GM18867 (cell line): ENCODE results near the gene NHERF2.

Source experiments
- ATAC-seq: cut with Tn5 transposase; IDR thresholded peaks from one replicate; pipeline ENCODE4 v1.9.1; 2021; ENCODE audit warnings: mild to moderate bottlenecking, moderate library complexity; ENCODE audit not compliant: unreplicated experiment

The NHERF2 gene

GRCh38 chr16:2038382-2039231 is 11.9 kb downstream of the NHERF2 start:
- ATAC-seq: no peak

- ATAC-seq: no peak
Measured at GRCh38 chr16:2039274-2040031, 12.8 kb downstream of the NHERF2 start.

- no peak for ATAC-seq
Measured at GRCh38 chr16:2040041-2040786, 13.5 kb downstream of the NHERF2 start.

- ATAC-seq: no peak
Measured at GRCh38 chr16:2040787-2041522, 14.3 kb downstream of the NHERF2 start.

GRCh38 chr16:2042171-2042985 is 15.7 kb downstream of the NHERF2 start:
- ATAC-seq: no peak

GRCh38 chr16:2042986-2043666 is 16.4 kb downstream of the NHERF2 start:
- no peak for ATAC-seq

- ATAC-seq: no peak
Measured at GRCh38 chr16:2043667-2044451, 17.2 kb downstream of the NHERF2 start.

GRCh38 chr16:2044541-2044940 is 17.8 kb downstream of the NHERF2 start:
- ATAC-seq: no peak

- ATAC-seq: no peak
Measured at GRCh38 chr16:2045965-2046892, 19.5 kb downstream of the NHERF2 start.

GRCh38 chr16:2046893-2047329 is 20.2 kb downstream of the NHERF2 start:
- no peak for ATAC-seq

- ATAC-seq: peak; percentile 90
Measured at GRCh38 chr16:2047330-2048115, 20.8 kb downstream of the NHERF2 start, which contains the start of the genes NTHL1 and TSC2. Gene NTHL1, minus strand, starts transcription at chr16:2047834. Its CDS starts 11 bp downstream, at chr16:2047823. Gene TSC2, plus strand, starts transcription at chr16:2047985. Its CDS starts 631 bp downstream, at chr16:2048616.

GRCh38 chr16:2048116-2048543 is 21.4 kb downstream of the NHERF2 start:
- no peak for ATAC-seq

GRCh38 chr16:2053211-2053610 is 26.5 kb downstream of the NHERF2 start:
- no peak for ATAC-seq

GRCh38 chr16:2053897-2054296 is 27.2 kb downstream of the NHERF2 start:
- no peak for ATAC-seq

GRCh38 chr16:2054543-2055245 is 28.0 kb downstream of the NHERF2 start:
- ATAC-seq: no peak

- no peak for ATAC-seq
Measured at GRCh38 chr16:2056077-2056476, 29.4 kb downstream of the NHERF2 start.
